Measurements from ENCODE around the gene PLA2G15.

The PLA2G15 gene

GRCh38 chr16:68244903-68245853, at the start of gene PLA2G15:
PLA2G15 (plus strand) TSS chr16:68245373; CDS start chr16:68245427, 54 bp downstream.
- DNase-seq = peak; percentile 98

- no peak for DNase-seq
Measured at GRCh38 chr16:68197250-68197649, 47.9 kb upstream of the PLA2G15 start.

- peak; percentile 13 for DNase-seq
Measured at GRCh38 chr16:68200088-68200783, 44.9 kb upstream of the PLA2G15 start.

GRCh38 chr16:68202091-68202519, 43.1 kb upstream of the PLA2G15 start:
- no peak for DNase-seq

- no peak for DNase-seq
Measured at GRCh38 chr16:68206245-68206644, 38.9 kb upstream of the PLA2G15 start.

GRCh38 chr16:68214726-68215125, 30.4 kb upstream of the PLA2G15 start:
- no peak for DNase-seq

- no peak for DNase-seq
Measured at GRCh38 chr16:68215302-68215701, 29.9 kb upstream of the PLA2G15 start.

- no peak for DNase-seq
Measured at GRCh38 chr16:68216240-68216639, 28.9 kb upstream of the PLA2G15 start.

GRCh38 chr16:68217506-68217905, 27.7 kb upstream of the PLA2G15 start:
- no peak for DNase-seq

GRCh38 chr16:68219725-68220351, 25.3 kb upstream of the PLA2G15 start:
- DNase-seq = no peak

GRCh38 chr16:68223072-68223471, 22.1 kb upstream of the PLA2G15 start:
- DNase-seq = no peak

GRCh38 chr16:68226116-68226515, 19.1 kb upstream of the PLA2G15 start:
- no peak for DNase-seq

GRCh38 chr16:68227183-68227793, 17.9 kb upstream of the PLA2G15 start:
- peak; percentile 44 for DNase-seq

GRCh38 chr16:68227850-68228553, 17.2 kb upstream of the PLA2G15 start:
- DNase-seq = no peak

- DNase-seq = no peak
Measured at GRCh38 chr16:68228652-68229051, 16.5 kb upstream of the PLA2G15 start.

GRCh38 chr16:68229431-68230175, 15.6 kb upstream of the PLA2G15 start:
- peak; percentile 62 for DNase-seq

- DNase-seq = no peak
Measured at GRCh38 chr16:68230176-68230571, 15.0 kb upstream of the PLA2G15 start.

GRCh38 chr16:68230956-68231355, 14.2 kb upstream of the PLA2G15 start:
- DNase-seq = no peak

- DNase-seq = no peak
Measured at GRCh38 chr16:68231384-68232136, 13.6 kb upstream of the PLA2G15 start.

GRCh38 chr16:68232335-68232734, 12.8 kb upstream of the PLA2G15 start:
- no peak for DNase-seq

All from activated CD4-positive, alpha-beta T cell treated with anti-CD3 and anti-CD28 coated beads, Interleukin-2, Interleukin-6, amounts not matched to agents 100 ng/mL and 50 ng/mL, durations not matched to agents 16 hours and 8 hours (primary cell).